ENCODE results near the gene ACOT8. TPM values are rescaled to one million over a fixed set of nuclear protein-coding genes. Genes with fewer than 3 reads are reported as not detected.
A peak's percentile ranks its signal among the peaks of the same experiment; 100 is the strongest.

Gene ACOT8
- total RNA-seq, 1 experiment from 2014 or later: 37.9 TPM

- Mint-ChIP-seq H3K27me3 (ENCODE audit: unreplicated experiment) (no peaks in the 10 kb centered on the region), H3K4me3 (ENCODE audit: low read depth, unreplicated experiment) (peak within 1 kb of the TSS; percentile 100), H3K9me3 (ENCODE audit: low read depth, unreplicated experiment) (no peaks in the 10 kb centered on the region), H3K4me1 (ENCODE audit: low read depth, unreplicated experiment) (peaks cover 42% of the 10 kb centered on the region), H3K27ac (ENCODE audit: unreplicated experiment) (peak within 1 kb of the TSS; percentile 93), H3K36me3 (ENCODE audit: insufficient read depth, unreplicated experiment) (peaks cover 63% of the 10 kb centered on the region)
- CTCF ChIA-PET: interaction anchor here (1.6 kb wide), 1 partner anchor 11 kb away, joined by 3 read pairs; no protein-coding TSS in a partner anchor
- intact Hi-C loops (cut with micrococcal nuclease; ENCODE audit: unreplicated experiment): no loop called here
- no TSS peak for BruUV-seq (replicated peaks)
- DNase-seq: peak; percentile 99
- TF ChIP-seq CTCF (IDR thresholded peaks at IDR 0.05; ENCODE audit: unreplicated experiment): no peak
These were observed 44.8 kb downstream of the ACOT8 start, which contains the start of gene UBE2C for GRCh38 chr20:45812157-45813005. Gene UBE2C (plus strand): TSS chr20:45812644. CDS start chr20:45812696, 52 bp downstream.

DNA sequence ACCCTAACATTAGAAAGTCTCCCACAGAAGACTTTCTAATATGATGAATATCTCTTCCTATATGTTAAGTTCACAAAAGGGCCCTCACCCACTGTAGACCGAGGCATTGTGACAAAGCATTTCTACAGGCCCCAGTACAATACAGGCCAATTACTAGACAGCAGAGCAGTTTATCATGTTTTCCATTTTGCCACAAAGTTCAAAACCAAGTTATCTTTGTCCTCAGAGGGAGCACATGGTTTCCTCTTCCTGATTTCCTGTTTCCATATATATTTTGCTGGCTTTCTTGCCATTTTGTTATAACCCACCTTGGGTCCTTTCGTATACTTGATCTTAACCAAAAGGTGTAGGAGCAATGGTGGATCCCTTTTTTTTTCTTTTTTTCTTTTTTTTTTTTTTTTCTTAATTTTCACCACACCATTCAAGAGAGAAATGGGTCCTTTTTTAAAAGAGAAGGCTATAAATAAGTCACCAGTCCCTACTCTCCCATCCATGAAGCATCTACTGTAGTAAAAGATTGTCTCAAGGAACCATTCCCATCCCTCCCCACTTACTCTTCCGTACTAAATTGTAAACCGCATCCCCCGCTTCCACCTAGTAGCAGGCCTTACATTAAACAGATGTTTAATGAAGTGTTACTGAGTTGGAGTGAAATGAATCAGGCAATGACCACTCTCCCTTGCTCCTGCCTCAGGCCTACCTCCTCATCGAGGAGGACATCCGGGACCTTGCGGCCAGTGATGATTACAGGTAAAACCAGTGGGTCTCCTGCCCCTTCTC lies 46.8 kb downstream of the ACOT8 start:
- no peak for TF ChIP-seq CTCF (IDR thresholded peaks at IDR 0.05; ENCODE audit: unreplicated experiment)
- intact Hi-C loops (cut with micrococcal nuclease; ENCODE audit: unreplicated experiment): no loop called here
- no peaks in the 10 kb centered on the region for H3K27me3 Mint-ChIP-seq (ENCODE audit: unreplicated experiment)
- no peak for DNase-seq
- CTCF ChIA-PET: no interaction called here
- peak overlapping the region; percentile 1 for H3K27ac Mint-ChIP-seq (ENCODE audit: unreplicated experiment)
- BruUV-seq (replicated peaks): no TSS peak
- no peaks in the 10 kb centered on the region for H3K9me3 Mint-ChIP-seq (ENCODE audit: low read depth, unreplicated experiment)
- H3K36me3 Mint-ChIP-seq (ENCODE audit: insufficient read depth, unreplicated experiment): peaks cover 49% of the 10 kb centered on the region
- peaks cover 24% of the 10 kb centered on the region for H3K4me1 Mint-ChIP-seq (ENCODE audit: low read depth, unreplicated experiment)
- H3K4me3 Mint-ChIP-seq (ENCODE audit: low read depth, unreplicated experiment): no peak overlapping the region

- DNase-seq: no peak
- H3K36me3 Mint-ChIP-seq (ENCODE audit: insufficient read depth, unreplicated experiment): peaks cover 36% of the 10 kb centered on the region
These were observed 55.3 kb downstream of the ACOT8 start for GRCh38 chr20:45801851-45802250.

More at GRCh38 chr20:45801851-45802250, 55.3 kb downstream of the ACOT8 start:
- no TSS peak for BruUV-seq (replicated peaks)
- no peak for TF ChIP-seq CTCF (IDR thresholded peaks at IDR 0.05; ENCODE audit: unreplicated experiment)
- Mint-ChIP-seq H3K27ac (ENCODE audit: unreplicated experiment) (no peak overlapping the region), H3K27me3 (ENCODE audit: unreplicated experiment) (no peaks in the 10 kb centered on the region), H3K9me3 (ENCODE audit: low read depth, unreplicated experiment) (no peaks in the 10 kb centered on the region), H3K4me1 (ENCODE audit: low read depth, unreplicated experiment) (peaks cover 13% of the 10 kb centered on the region), H3K4me3 (ENCODE audit: low read depth, unreplicated experiment) (no peak overlapping the region)
- intact Hi-C loops (cut with micrococcal nuclease; ENCODE audit: unreplicated experiment): no loop called here
- CTCF ChIA-PET: no interaction called here

All from Calu3 (cell line).